Lower leg skin (tissue), 3 donors: ENCODE results near the gene ST13.

Source experiments
- CTCF ChIP-seq, 3 donors: fragments of 450-650 bp; IDR thresholded peaks; one replicate each; pipeline ENCODE4 v1.5.1; 2016; ENCODE audit warnings: antibody characterized with exemption in 3 of 3, mild to moderate bottlenecking in 3 of 3, moderate library complexity in 2 of 3
- POLR2A ChIP-seq, 2 donors: fragments of 450-650 bp; IDR thresholded peaks; one replicate each; pipeline ENCODE4 v1.6.1; 2016 to 2017; ENCODE audit warnings: antibody characterized with exemption in 2 of 2, mild to moderate bottlenecking in 1 of 2, moderate library complexity in 1 of 2

GRCh38 chr22:40826984-40827741, 29.3 kb downstream of the ST13 start:
- no peak for TF ChIP-seq POLR2A (IDR thresholded peaks at IDR 0.05)
- TF ChIP-seq CTCF (IDR thresholded peaks at IDR 0.05) = no peak
